IMR-90 (cell line): ENCODE measurements around the gene UST. TPM values are rescaled to one million over a fixed set of nuclear protein-coding genes. Genes with fewer than 3 reads are reported as not detected.

Experiments used
- ATAC-seq: fragments of 200-7000 bp; cut with Tn5 transposase; 2 replicates; pipeline ENCODE4 v1.9.1; 2020; ENCODE audit warnings: low read depth, mild to moderate bottlenecking, moderate library complexity
- BruUV-seq: library from RNA; stranded (reverse); fragments of 400-500 nt; replicated peaks from 2 replicates; lab custom pipeline; 2021; lab: Mats Ljungman, UMichigan
- CTCF ChIA-PET: fragments of 300-600 bp; formaldehyde crosslinking; extraction: SDS; loops from one replicate; lab custom pipeline; 2021; ENCODE audit warnings: antibody characterized with exemption; lab: Yijun Ruan, JAX
- POLR2A ChIA-PET: fragments of 300-600 bp; sonication (Branson Sonifier 250); formaldehyde crosslinking; loops from one replicate; lab custom pipeline; 2022; ENCODE audit warnings: antibody characterized with exemption; ENCODE audit not compliant: unreplicated experiment; lab: Charles Lee
- DNase-seq: peaks from one replicate; pipeline ENCODE4 v3.0.0; 2013
- H2AFZ ChIP-seq: replicated peaks from 2 replicates; pipeline ENCODE3; 2013; ENCODE audit warnings: low read length, mild to moderate bottlenecking; ENCODE audit not compliant: poor library complexity
- H2AK5ac ChIP-seq: 2 replicates; pipeline ENCODE4 v1.6.1; 2013; ENCODE audit warnings: low read depth, low read length, inconsistent platforms
- H2AK9ac ChIP-seq: replicated peaks from 2 replicates; pipeline ENCODE3; 2013; ENCODE audit warnings: mild to moderate bottlenecking, low read depth, low read length, moderate library complexity; ENCODE audit not compliant: poor library complexity
- H2BK120ac ChIP-seq: 2 replicates; pipeline ENCODE4 v1.6.1; 2013; ENCODE audit warnings: low read depth, low read length, inconsistent platforms
- H2BK15ac ChIP-seq: 3 replicates; pipeline ENCODE4 v1.6.1; 2013; ENCODE audit warnings: low read depth, low read length, inconsistent platforms
- H2BK20ac ChIP-seq: 2 replicates; pipeline ENCODE4 v1.6.1; 2013; ENCODE audit warnings: low read depth, mild to moderate bottlenecking, inconsistent platforms, low read length, moderate library complexity
- H2BK5ac ChIP-seq: 2 replicates; pipeline ENCODE4 v1.6.1; 2013; ENCODE audit warnings: mild to moderate bottlenecking, low read depth, low read length, inconsistent platforms; ENCODE audit not compliant: poor library complexity, severe bottlenecking
- H3K14ac ChIP-seq: replicated peaks from 2 replicates; pipeline ENCODE4 v1.6.1; 2013; ENCODE audit warnings: low read depth, low read length, inconsistent platforms
- H3K18ac ChIP-seq: 2 replicates; pipeline ENCODE4 v1.6.1; 2013; ENCODE audit warnings: low read depth, low read length, control low read depth
- H3K23ac ChIP-seq: 2 replicates; pipeline ENCODE4 v1.6.1; 2013; ENCODE audit warnings: low read depth, low read length, inconsistent platforms
- H3K27ac ChIP-seq: 2 replicates; pipeline ENCODE4 v1.5.1; 2013; ENCODE audit warnings: mild to moderate bottlenecking, control low read depth, low read length; ENCODE audit not compliant: insufficient read depth
- H3K27me3 ChIP-seq: 2 replicates; pipeline ENCODE4 v1.6.1; 2013; ENCODE audit warnings: low read length; ENCODE audit not compliant: control insufficient read depth, insufficient read depth
- H3K36me3 ChIP-seq: 2 replicates; pipeline ENCODE4 v1.6.1; 2013; ENCODE audit warnings: low read length, mixed read lengths; ENCODE audit not compliant: control insufficient read depth, insufficient read depth
- H3K4ac ChIP-seq: 2 replicates; pipeline ENCODE4 v1.6.1; 2013; ENCODE audit warnings: low read depth, low read length, inconsistent platforms
- H3K4me1 ChIP-seq: 2 replicates; pipeline ENCODE4 v1.6.1; 2013; ENCODE audit warnings: low read length, mixed read lengths; ENCODE audit not compliant: control insufficient read depth, insufficient read depth
- H3K4me2 ChIP-seq: 2 replicates; pipeline ENCODE4 v1.6.1; 2013; ENCODE audit warnings: low read depth, mild to moderate bottlenecking, control low read depth, low read length, moderate library complexity
- H3K4me3 ChIP-seq: 2 replicates; pipeline ENCODE4 v1.5.1; 2013; ENCODE audit warnings: low read depth, mild to moderate bottlenecking, control low read depth, low read length, moderate library complexity; ENCODE audit not compliant: insufficient read depth
- H3K56ac ChIP-seq: 2 replicates; pipeline ENCODE4 v1.6.1; 2013; ENCODE audit warnings: low read length, inconsistent platforms; ENCODE audit not compliant: insufficient read depth; ENCODE audit errors: extremely low read depth
- H3K79me1 ChIP-seq, 2 experiments: 2 replicates each; pipeline ENCODE4 v1.6.1; 2013; ENCODE audit warnings: low read length in 2 of 2, inconsistent platforms in 1 of 2, low read depth in 1 of 2
- H3K9ac ChIP-seq: 2 replicates; pipeline ENCODE4 v1.6.1; 2013; ENCODE audit warnings: low read depth, low read length, control low read depth
- H3K9me1 ChIP-seq: 2 replicates; pipeline ENCODE4 v1.6.1; 2013; ENCODE audit warnings: low read length, inconsistent platforms; ENCODE audit not compliant: insufficient read depth
- H3K9me3 ChIP-seq: 2 replicates; pipeline ENCODE4 v1.6.1; 2013; ENCODE audit warnings: low read length; ENCODE audit not compliant: control insufficient read depth, insufficient read depth
- H4K20me1 ChIP-seq: 2 replicates; pipeline ENCODE4 v1.6.1; 2013; ENCODE audit warnings: low read length, inconsistent platforms; ENCODE audit not compliant: insufficient read depth
- H4K5ac ChIP-seq: 2 replicates; pipeline ENCODE4 v1.6.1; 2013; ENCODE audit warnings: mild to moderate bottlenecking, low read depth, low read length, control low read depth
- H4K8ac ChIP-seq, 2 experiments: 2 replicates each; pipeline ENCODE4 v1.6.1; 2013; ENCODE audit warnings: low read depth in 2 of 2, low read length in 2 of 2, control low read depth in 1 of 2, inconsistent platforms in 1 of 2
- H4K91ac ChIP-seq: 2 replicates; pipeline ENCODE4 v1.6.1; 2013; ENCODE audit warnings: low read depth, low read length, inconsistent platforms; ENCODE audit not compliant: insufficient read depth
- BHLHE40 ChIP-seq: fragments of 150-350 bp; IDR thresholded peaks from 2 replicates; pipeline ENCODE4 v1.6.1; 2016; ENCODE audit warnings: mild to moderate bottlenecking, low read depth, low read length
- CEBPB ChIP-seq: IDR thresholded peaks from 2 replicates; pipeline ENCODE4 v1.6.1; 2012; ENCODE audit warnings: low read depth, low read length, improper control_type of control experiment
- CHD1 ChIP-seq: IDR thresholded peaks from 2 replicates; pipeline ENCODE4 v1.6.1; 2012; ENCODE audit warnings: low read depth, low read length, improper control_type of control experiment
- CTCF ChIP-seq: conservative IDR thresholded peaks from 2 replicates; pipeline ENCODE4 v1.5.1; 2012; ENCODE audit warnings: mild to moderate bottlenecking, low read depth, low read length, improper control_type of control experiment
- ELK1 ChIP-seq: fragments of 150-350 bp; IDR thresholded peaks from 2 replicates; pipeline ENCODE4 v1.6.1; 2016; ENCODE audit warnings: low read depth, mild to moderate bottlenecking, low read length, moderate library complexity, borderline replicate concordance
- FOS ChIP-seq: fragments of 150-350 bp; IDR thresholded peaks from 2 replicates; pipeline ENCODE4 v1.6.1; 2016; ENCODE audit warnings: low read depth, low read length
- MAFK ChIP-seq: IDR thresholded peaks from 2 replicates; pipeline ENCODE4 v1.6.1; 2012; ENCODE audit warnings: low read depth, low read length, improper control_type of control experiment
- MAZ ChIP-seq: IDR thresholded peaks from 2 replicates; pipeline ENCODE4 v1.6.1; 2012; ENCODE audit warnings: low read depth, mild to moderate bottlenecking, low read length, improper control_type of control experiment, moderate library complexity, borderline replicate concordance
- MXI1 ChIP-seq: IDR thresholded peaks from 2 replicates; pipeline ENCODE4 v1.6.1; 2012; ENCODE audit warnings: low read depth, mild to moderate bottlenecking, low read length, moderate library complexity, borderline replicate concordance
- NFE2L2 ChIP-seq: fragments of 150-350 bp; IDR thresholded peaks from 2 replicates; pipeline ENCODE4 v1.6.1; 2016; ENCODE audit warnings: low read depth, mild to moderate bottlenecking, low read length
- POLR2A ChIP-seq: IDR thresholded peaks from 2 replicates; pipeline ENCODE4 v1.6.1; 2012; ENCODE audit warnings: mild to moderate bottlenecking, low read depth, low read length
- RAD21 ChIP-seq: IDR thresholded peaks from 2 replicates; pipeline ENCODE4 v1.6.1; 2012; ENCODE audit warnings: low read length, improper control_type of control experiment
- RCOR1 ChIP-seq: IDR thresholded peaks from 2 replicates; pipeline ENCODE4 v1.6.1; 2012; ENCODE audit warnings: mild to moderate bottlenecking, low read length, improper control_type of control experiment; ENCODE audit not compliant: insufficient replicate concordance
- RFX5 ChIP-seq: IDR thresholded peaks from 2 replicates; pipeline ENCODE4 v1.8.0; 2012; ENCODE audit warnings: low read depth, mild to moderate bottlenecking, low read length, moderate library complexity
- SMC3 ChIP-seq: fragments of 150-350 bp; IDR thresholded peaks from 2 replicates; pipeline ENCODE4 v1.6.1; 2016; ENCODE audit warnings: low read depth, mild to moderate bottlenecking, antibody characterized with exemption, low read length, moderate library complexity
- WGBS, 2 experiments: methylation state at CpG; one replicate each; pipeline versions ENCODE4 v1.1.5 to v1.1.7; 2013; ENCODE audit warnings: missing lambda C conversion rate in 2 of 2; ENCODE audit not compliant: insufficient read length in 1 of 2; ENCODE audit errors: extremely low coverage in 2 of 2; 5-methylcytosine and 5-hydroxymethylcytosine counted together
- dilution Hi-C: fragments of 300-500 bp; cut with HindIII; formaldehyde crosslinking; loops from one replicate; pipeline ENCODE4 v1.14.3; 2018; ENCODE audit warnings: low sequenced_read_pairs; ENCODE audit not compliant: unreplicated experiment
- in situ Hi-C: fragments of 300-500 bp; cut with MboI; formaldehyde crosslinking; loops from 3 replicates; pipeline ENCODE4 v1.14.3; 2019; ENCODE audit warnings: low sequenced_read_pairs, inconsistent platforms, mixed read lengths
- intact Hi-C: fragments of 100-400 bp; cut with micrococcal nuclease; formaldehyde crosslinking; loops from 2 replicates; pipeline ENCODE4 v1.10.0; 2022
- polyA plus RNA-seq, 3 experiments: library from polyadenylated mRNA; depleted of rRNA; stranded (reverse); fragments of >200 nt; gene quantifications; 2 replicates each; pipeline ENCODE4 v1.2.3, GENCODE V29; 2012; ENCODE audit warnings: low replicate concordance in 1 of 3
- total RNA-seq: library from RNA; depleted of rRNA; stranded (reverse); fragments of >200 nt; gene quantifications from 2 replicates; pipeline ENCODE4 v1.2.3, GENCODE V29; 2012
- TF ChIP-seq, protein P1 (sequence below): fragments of 150-350 bp; IDR thresholded peaks from 2 replicates; pipeline ENCODE4 v1.6.1; 2017; ENCODE audit warnings: mild to moderate bottlenecking, antibody characterized with exemption, low read length, low read depth

UST gene
- total and polyA plus RNA-seq, 2 of the 4 experiments (the other 2 are of a cell fraction), result 7.7 to 13.8 TPM

- no CpG with 5 or more reads among the region's 1 CpG for WGBS, 2 experiments
- Histone ChIP-seq H4K8ac (no peak overlapping the region), H3K79me1 (peaks cover 4 to 6% of the 10 kb centered on the region in 2 experiments; a peak in 2 of 4 replicates), H3K9me1 (peaks cover 3% of the 10 kb centered on the region), H2AK9ac (no peak overlapping the region), H3K56ac (no peak overlapping the region), H3K18ac (no peak overlapping the region), H3K4ac (no peak overlapping the region), H4K91ac (no peak overlapping the region), H3K27me3 (no peaks in the 10 kb centered on the region), H3K4me1 (no peaks in the 10 kb centered on the region), H4K20me1 (no peaks in the 10 kb centered on the region; the same call in 1 of the 2 replicates), H3K4me2 (no peak overlapping the region), H3K4me3 (no peak overlapping the region), H2BK15ac (no peak overlapping the region), H3K27ac (no peak overlapping the region), H3K9me3 (no peaks in the 10 kb centered on the region), H2BK120ac (no peak overlapping the region), H2AFZ (no peak overlapping the region), H3K36me3 (no peaks in the 10 kb centered on the region), H3K9ac (no peak overlapping the region), H4K5ac (no peak overlapping the region), H2BK5ac (no peak overlapping the region), H2BK20ac (no peak overlapping the region), H3K14ac (no peak overlapping the region), H2AK5ac (no peak overlapping the region), H3K23ac (no peak overlapping the region)
- in situ Hi-C loops (no loop called here), intact Hi-C loops (no loop called here), dilution Hi-C loops (no loop called here)
- no peak for ATAC-seq
- ChIA-PET POLR2A (interaction anchor here (1.2 kb wide), 1 partner anchor 16 kb away, joined by 3 read pairs; no protein-coding TSS in a partner anchor), CTCF (no interaction called here)
- no peak for TF ChIP-seq SMC3
- no peak for TF ChIP-seq ELK1
- TF ChIP-seq CTCF, result no peak
- TF ChIP-seq MXI1, result no peak
- no peak for TF ChIP-seq MAFK
- no peak for TF ChIP-seq RAD21
- TF ChIP-seq RFX5, result no peak
- no peak for TF ChIP-seq FOS
- TF ChIP-seq, protein P1, sequence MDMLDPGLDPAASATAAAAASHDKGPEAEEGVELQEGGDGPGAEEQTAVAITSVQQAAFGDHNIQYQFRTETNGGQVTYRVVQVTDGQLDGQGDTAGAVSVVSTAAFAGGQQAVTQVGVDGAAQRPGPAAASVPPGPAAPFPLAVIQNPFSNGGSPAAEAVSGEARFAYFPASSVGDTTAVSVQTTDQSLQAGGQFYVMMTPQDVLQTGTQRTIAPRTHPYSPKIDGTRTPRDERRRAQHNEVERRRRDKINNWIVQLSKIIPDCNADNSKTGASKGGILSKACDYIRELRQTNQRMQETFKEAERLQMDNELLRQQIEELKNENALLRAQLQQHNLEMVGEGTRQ, result no peak
- no peak for TF ChIP-seq RCOR1
- no peak for TF ChIP-seq CEBPB
- TF ChIP-seq NFE2L2, result no peak
- TF ChIP-seq POLR2A, result no peak
- no peak for TF ChIP-seq BHLHE40
- TF ChIP-seq MAZ, result no peak
- TF ChIP-seq CHD1, result no peak
- DNase-seq, result no peak
- BruUV-seq, result no TSS peak
Measured at GRCh38 chr6:148927586-148927985, 180.8 kb downstream of the UST start.
